ENCODE results near the gene GPR35.

The GPR35 gene

DNA sequence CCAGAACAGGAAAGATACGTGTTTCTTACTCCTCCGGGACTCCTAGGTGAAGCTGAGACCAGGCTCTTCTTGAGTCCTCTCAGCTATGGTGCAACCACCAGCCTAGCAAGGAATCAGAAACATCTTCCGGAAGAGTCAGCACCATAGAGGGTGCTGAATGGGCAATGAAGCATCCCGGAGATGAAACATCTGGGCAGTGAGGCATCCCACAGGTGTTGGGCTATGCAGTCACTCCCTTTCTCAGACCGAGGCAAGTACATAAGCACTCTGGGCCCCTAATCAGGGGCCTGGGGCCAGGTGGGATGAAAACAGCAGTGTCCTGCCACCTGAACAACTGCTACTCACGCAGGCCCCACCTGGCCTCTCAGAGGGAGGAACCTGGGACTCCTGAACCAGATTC lies 40.2 kb upstream of the GPR35 start:
- no peak for FAIRE-seq
- no peak for DNase-seq (ENCODE audit: insufficient read length, low spot score)
- TF ChIP-seq, protein P1, sequence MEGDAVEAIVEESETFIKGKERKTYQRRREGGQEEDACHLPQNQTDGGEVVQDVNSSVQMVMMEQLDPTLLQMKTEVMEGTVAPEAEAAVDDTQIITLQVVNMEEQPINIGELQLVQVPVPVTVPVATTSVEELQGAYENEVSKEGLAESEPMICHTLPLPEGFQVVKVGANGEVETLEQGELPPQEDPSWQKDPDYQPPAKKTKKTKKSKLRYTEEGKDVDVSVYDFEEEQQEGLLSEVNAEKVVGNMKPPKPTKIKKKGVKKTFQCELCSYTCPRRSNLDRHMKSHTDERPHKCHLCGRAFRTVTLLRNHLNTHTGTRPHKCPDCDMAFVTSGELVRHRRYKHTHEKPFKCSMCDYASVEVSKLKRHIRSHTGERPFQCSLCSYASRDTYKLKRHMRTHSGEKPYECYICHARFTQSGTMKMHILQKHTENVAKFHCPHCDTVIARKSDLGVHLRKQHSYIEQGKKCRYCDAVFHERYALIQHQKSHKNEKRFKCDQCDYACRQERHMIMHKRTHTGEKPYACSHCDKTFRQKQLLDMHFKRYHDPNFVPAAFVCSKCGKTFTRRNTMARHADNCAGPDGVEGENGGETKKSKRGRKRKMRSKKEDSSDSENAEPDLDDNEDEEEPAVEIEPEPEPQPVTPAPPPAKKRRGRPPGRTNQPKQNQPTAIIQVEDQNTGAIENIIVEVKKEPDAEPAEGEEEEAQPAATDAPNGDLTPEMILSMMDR (IDR thresholded peaks at IDR 0.05; ENCODE audit: insufficient read depth, missing control alignments), result no peak

- TF ChIP-seq, protein P1 (IDR thresholded peaks at IDR 0.05; ENCODE audit: insufficient read depth, missing control alignments), result no peak
- no peak for FAIRE-seq
- no peak for DNase-seq (ENCODE audit: insufficient read length, low spot score)
Measured at GRCh38 chr2:240585681-240586197, 39.5 kb upstream of the GPR35 start.

- TF ChIP-seq, protein P1 (IDR thresholded peaks at IDR 0.05; ENCODE audit: insufficient read depth, missing control alignments), result no peak
- DNase-seq (ENCODE audit: insufficient read length, low spot score), result peak; percentile 90
- FAIRE-seq, result no peak
Measured at GRCh38 chr2:240586198-240586918, 38.9 kb upstream of the GPR35 start, which contains the start of gene CAPN10. Gene CAPN10, plus strand, starts transcription at chr2:240586734. Its CDS starts 178 bp downstream, at chr2:240586912.

DNA sequence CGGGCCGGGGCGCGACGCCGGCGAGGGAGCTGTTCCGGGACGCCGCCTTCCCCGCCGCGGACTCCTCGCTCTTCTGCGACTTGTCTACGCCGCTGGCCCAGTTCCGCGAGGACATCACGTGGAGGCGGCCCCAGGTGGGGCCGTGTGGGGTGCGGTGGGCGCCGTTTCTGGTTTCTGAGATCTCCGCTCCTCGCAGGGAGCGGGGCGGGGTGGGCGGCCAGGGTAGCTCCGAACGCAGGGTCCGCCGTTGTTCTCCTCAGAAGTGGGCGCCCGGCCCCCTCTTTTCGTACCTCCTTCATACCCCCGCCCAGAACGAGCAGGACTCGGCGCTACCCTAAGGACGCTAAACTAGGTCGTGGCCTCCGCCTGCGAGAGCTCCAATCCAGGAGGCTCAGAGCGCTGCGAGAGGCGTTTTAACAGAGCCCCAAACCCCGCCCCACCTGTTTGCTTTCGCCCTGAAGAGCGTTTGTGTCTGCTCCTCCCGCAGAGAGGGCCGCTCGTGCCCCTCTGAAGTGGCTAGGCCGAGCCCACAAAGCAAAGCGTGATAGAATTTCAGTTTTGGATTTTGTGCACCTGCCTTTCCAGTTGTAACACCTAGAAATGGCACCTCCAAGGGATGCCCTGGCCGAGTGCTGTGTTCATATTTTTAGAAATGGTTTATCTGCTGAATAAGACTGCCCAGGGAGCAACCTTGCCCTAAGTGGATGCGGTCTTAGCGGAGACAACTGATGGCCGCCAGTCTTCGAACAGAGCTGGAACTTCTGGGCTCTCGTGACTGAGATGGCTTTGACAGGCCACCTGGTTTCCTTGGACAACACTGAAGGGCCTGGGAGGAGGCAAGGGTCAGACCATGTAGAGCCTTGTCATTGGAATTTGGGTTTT lies 38.1 kb upstream of the GPR35 start:
- DNase-seq (ENCODE audit: insufficient read length, low spot score), result no peak
- TF ChIP-seq, protein P1 (IDR thresholded peaks at IDR 0.05; ENCODE audit: insufficient read depth, missing control alignments), result no peak
- no peak for FAIRE-seq

GRCh38 chr2:240588006-240588655 lies 37.1 kb upstream of the GPR35 start:
- TF ChIP-seq, protein P1 (IDR thresholded peaks at IDR 0.05; ENCODE audit: insufficient read depth, missing control alignments), result no peak
- FAIRE-seq, result no peak
- no peak for DNase-seq (ENCODE audit: insufficient read length, low spot score)

DNA sequence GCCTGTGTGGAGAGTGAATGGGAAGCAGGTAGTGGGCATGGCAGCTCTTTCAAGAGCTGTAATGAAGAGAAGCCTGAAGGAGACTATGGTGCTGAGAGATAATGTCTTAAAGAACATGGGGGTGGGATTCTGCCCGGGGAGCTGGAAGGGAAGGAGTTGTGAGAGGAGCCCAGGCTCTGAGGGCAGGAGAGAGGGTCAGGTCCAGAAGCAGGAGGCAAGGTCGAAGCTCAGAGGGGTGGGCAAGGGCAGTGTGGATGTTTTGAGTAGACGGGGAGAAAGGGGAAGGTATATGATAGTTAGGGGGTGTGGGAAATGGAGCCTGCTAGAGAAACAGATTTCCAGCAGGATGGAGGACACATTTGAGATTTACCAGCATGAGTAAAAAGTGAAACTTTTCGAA lies 36.6 kb upstream of the GPR35 start:
- no peak for FAIRE-seq
- TF ChIP-seq, protein P1 (IDR thresholded peaks at IDR 0.05; ENCODE audit: insufficient read depth, missing control alignments), result no peak
- DNase-seq (ENCODE audit: insufficient read length, low spot score), result no peak

Measured in D721Med (cell line).